ENCODE measurements around the gene PGLYRP3. TPM values are rescaled to one million over a fixed set of nuclear protein-coding genes. Genes with fewer than 3 reads are reported as not detected.
A peak's percentile ranks its signal among the peaks of the same experiment; 100 is the strongest.

PGLYRP3 gene
- total RNA-seq, 2 donors from 2014 or later = not detected

- WGBS, 2 donors = 0 to 8% methylated on average over 1 to 2 of the region's 2 CpGs
- Histone ChIP-seq H3K27me3 (no peaks in the 10 kb centered on the region), H3K4me3 (no peak overlapping the region), H3K36me3 (replicated peaks in 1 of 2; ENCODE audit: insufficient read depth in 1 of 2, low read depth in 2 of 2) (no peaks in the 10 kb centered on the region), H3K9me3 (no peaks in the 10 kb centered on the region), H3K27ac (no peak overlapping the region), H3K4me1 (no peaks in the 10 kb centered on the region)
- DNase-seq (peak in 2 of 4 donors; percentile 23 to 37), ATAC-seq (no peak)
- TF ChIP-seq CTCF (IDR thresholded peaks at IDR 0.05) = peak in 6 of 7 experiments; percentile 12 to 37 (median 30)
- TF ChIP-seq POLR2A (IDR thresholded peaks at IDR 0.05) = no peak
- intact Hi-C loops (cut with DNase I) = no loop called here
Observed at GRCh38 chr1:153277852-153278251, 34.9 kb downstream of the PGLYRP3 start.

GRCh38 chr1:153272186-153272585 lies 40.6 kb downstream of the PGLYRP3 start:
- WGBS, 2 donors = 100% methylated on average over 1 of the region's 1 CpG; no CpG with 5 or more reads in 1 of the 2 donors
- Histone ChIP-seq H3K27ac (no peak overlapping the region), H3K36me3 (replicated peaks in 1 of 2; ENCODE audit: insufficient read depth in 1 of 2, low read depth in 2 of 2) (no peaks in the 10 kb centered on the region), H3K4me3 (no peak overlapping the region), H3K27me3 (no peaks in the 10 kb centered on the region), H3K4me1 (no peaks in the 10 kb centered on the region), H3K9me3 (no peaks in the 10 kb centered on the region)
- TF ChIP-seq POLR2A (IDR thresholded peaks at IDR 0.05) = no peak
- TF ChIP-seq CTCF (IDR thresholded peaks at IDR 0.05) = no peak
- ATAC-seq = no peak
- no peak for DNase-seq
- intact Hi-C loops (cut with DNase I) = no loop called here

GRCh38 chr1:153271711-153272110 lies 41.0 kb downstream of the PGLYRP3 start:
- Histone ChIP-seq H3K4me3 (no peak overlapping the region), H3K36me3 (replicated peaks in 1 of 2; ENCODE audit: insufficient read depth in 1 of 2, low read depth in 2 of 2) (no peaks in the 10 kb centered on the region), H3K9me3 (no peaks in the 10 kb centered on the region), H3K27ac (no peak overlapping the region), H3K4me1 (no peaks in the 10 kb centered on the region), H3K27me3 (no peaks in the 10 kb centered on the region)
- ATAC-seq (no peak), DNase-seq (no peak)
- WGBS, 2 donors = 100% methylated on average over 1 of the region's 1 CpG
- no peak for TF ChIP-seq CTCF (IDR thresholded peaks at IDR 0.05)
- TF ChIP-seq POLR2A (IDR thresholded peaks at IDR 0.05) = no peak
- intact Hi-C loops (cut with DNase I) = no loop called here

GRCh38 chr1:153265457-153265856 lies 47.3 kb downstream of the PGLYRP3 start:
- Histone ChIP-seq H3K9me3 (no peaks in the 10 kb centered on the region), H3K27me3 (peaks cover 5 to 32% of the 10 kb centered on the region in 2 donors), H3K27ac (no peak overlapping the region), H3K36me3 (replicated peaks in 1 of 2; ENCODE audit: insufficient read depth in 1 of 2, low read depth in 2 of 2) (no peaks in the 10 kb centered on the region), H3K4me3 (no peak overlapping the region), H3K4me1 (peaks cover 17% of the 10 kb centered on the region)
- DNase-seq = no peak
- WGBS, 2 donors = 79 to 88% methylated on average over 1 of the region's 1 CpG
- TF ChIP-seq CTCF (IDR thresholded peaks at IDR 0.05) = peak in 1 of 7 experiments; percentile 27
- TF ChIP-seq POLR2A (IDR thresholded peaks at IDR 0.05) = no peak
- intact Hi-C loops (cut with DNase I) = no loop called here
- ATAC-seq = no peak

- TF ChIP-seq POLR2A (IDR thresholded peaks at IDR 0.05) = no peak
- TF ChIP-seq CTCF (IDR thresholded peaks at IDR 0.05) = no peak
- H3K4me3 ChIP-seq = no peak overlapping the region
- ATAC-seq (no peak), DNase-seq (no peak)
- intact Hi-C loops (cut with DNase I) = no loop called here
- H3K27me3 ChIP-seq = peaks cover 5 to 32% of the 10 kb centered on the region in 2 donors
- H3K27ac ChIP-seq = no peak overlapping the region
- H3K4me1 ChIP-seq = peaks cover 17% of the 10 kb centered on the region
- WGBS, 2 donors = 44 to 47% methylated on average over 10 of the region's 10 CpGs
- no peaks in the 10 kb centered on the region for H3K36me3 ChIP-seq (replicated peaks in 1 of 2; ENCODE audit: insufficient read depth in 1 of 2, low read depth in 2 of 2)
- H3K9me3 ChIP-seq = no peaks in the 10 kb centered on the region
Observed at GRCh38 chr1:153262462-153263157, 50.1 kb downstream of the PGLYRP3 start.

All from body of pancreas (tissue), 4 donors.